Hippocampal formation (tissue), 2 donors: ENCODE results near the gene DOK6.

Source experiments
- DNase-seq, 2 donors: peaks; one replicate each; lab custom pipeline; 2025; lab: John Stamatoyannopoulos, UW

Gene DOK6

GRCh38 chr18:69754108-69754507, 353.4 kb downstream of the DOK6 start:
- DNase-seq = no peak

- no peak for DNase-seq
Measured at GRCh38 chr18:69755041-69755440, 354.4 kb downstream of the DOK6 start.

- no peak for DNase-seq
Measured at GRCh38 chr18:69755856-69756496, 355.3 kb downstream of the DOK6 start.

DNA sequence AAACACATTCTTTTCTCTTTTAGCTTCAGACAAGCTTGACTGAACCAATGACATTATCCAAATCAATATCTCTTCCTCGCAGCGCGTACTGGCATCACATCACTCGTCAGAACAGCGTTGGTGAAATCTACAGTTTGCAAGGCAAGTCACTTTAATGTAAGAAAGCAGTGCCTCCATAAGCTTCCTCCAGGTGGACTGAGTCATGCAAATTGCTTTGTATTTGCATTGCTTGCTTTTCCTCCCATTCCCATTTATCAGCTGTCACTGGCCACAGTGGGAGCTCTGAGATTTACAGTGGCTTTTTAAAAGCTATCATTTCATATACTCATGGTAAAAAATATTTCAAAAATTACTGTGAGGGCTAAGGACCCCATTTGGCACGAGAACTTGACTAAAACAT, 357.0 kb downstream of the DOK6 start:
- no peak for DNase-seq

GRCh38 chr18:69758458-69758857, 357.8 kb downstream of the DOK6 start:
- no peak for DNase-seq

DNA sequence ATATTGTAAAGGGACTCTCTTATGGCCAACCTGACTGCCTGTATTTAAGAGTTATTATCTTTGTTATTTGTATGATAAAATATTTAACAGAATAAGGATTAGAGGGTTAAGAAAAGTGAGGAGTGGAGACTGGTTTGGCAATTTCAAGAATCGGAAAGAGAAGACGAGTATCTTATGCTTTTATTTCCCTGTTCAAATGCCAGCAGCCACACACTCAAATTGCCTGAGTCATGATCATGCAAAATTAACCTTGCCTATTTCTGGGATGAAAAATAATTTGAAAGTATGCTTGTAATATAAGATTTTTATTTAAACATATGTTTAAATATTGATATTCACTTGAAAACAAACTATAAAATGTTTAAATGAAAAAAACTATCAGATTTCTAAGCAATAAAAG, 358.4 kb downstream of the DOK6 start:
- no peak for DNase-seq

- DNase-seq = no peak
Measured at GRCh38 chr18:69763002-69763401, 362.3 kb downstream of the DOK6 start.

- DNase-seq = no peak
Measured at GRCh38 chr18:69763821-69764220, 363.1 kb downstream of the DOK6 start.

GRCh38 chr18:69770238-69770637, 369.6 kb downstream of the DOK6 start:
- no peak for DNase-seq

GRCh38 chr18:69774831-69775230, 374.1 kb downstream of the DOK6 start:
- no peak for DNase-seq

DNA sequence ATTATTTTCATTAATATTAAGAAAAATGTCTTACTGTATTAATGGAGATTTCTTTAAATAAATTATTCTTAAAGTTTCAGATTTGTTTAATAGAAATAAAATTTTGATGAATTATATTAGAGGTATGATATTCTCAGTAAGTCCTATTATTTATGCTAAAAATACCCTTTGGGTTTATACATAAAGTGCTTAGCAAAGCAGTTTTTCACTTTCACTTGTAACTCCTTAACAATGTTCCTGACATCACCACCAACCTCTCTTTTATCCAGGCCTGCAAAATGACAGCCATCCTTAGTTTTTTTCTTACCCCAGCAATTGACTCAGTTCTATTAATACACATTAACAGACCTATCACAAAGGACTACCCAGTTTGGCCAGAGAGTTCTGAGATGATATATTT, 376.6 kb downstream of the DOK6 start:
- DNase-seq = no peak

DNA sequence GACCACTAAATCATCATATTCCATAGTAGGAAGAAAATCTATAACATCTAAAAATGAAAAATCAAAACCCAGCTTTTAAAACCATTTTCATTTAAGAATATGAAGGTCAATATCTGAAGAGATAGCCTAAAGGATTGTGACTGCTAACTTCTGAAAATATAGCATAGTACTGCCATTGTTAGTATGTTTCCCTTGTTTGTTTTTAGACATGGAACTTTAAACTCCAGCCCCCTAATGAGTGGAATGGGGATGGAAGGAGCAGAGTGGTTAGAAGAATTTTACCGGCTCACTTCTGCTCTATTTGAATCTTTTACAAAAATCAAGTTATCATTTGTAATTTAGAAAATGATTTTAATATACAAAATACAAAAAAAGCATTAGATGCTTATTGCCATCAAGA, 378.0 kb downstream of the DOK6 start:
- no peak for DNase-seq

GRCh38 chr18:69780851-69781250, 380.2 kb downstream of the DOK6 start:
- DNase-seq = no peak

DNA sequence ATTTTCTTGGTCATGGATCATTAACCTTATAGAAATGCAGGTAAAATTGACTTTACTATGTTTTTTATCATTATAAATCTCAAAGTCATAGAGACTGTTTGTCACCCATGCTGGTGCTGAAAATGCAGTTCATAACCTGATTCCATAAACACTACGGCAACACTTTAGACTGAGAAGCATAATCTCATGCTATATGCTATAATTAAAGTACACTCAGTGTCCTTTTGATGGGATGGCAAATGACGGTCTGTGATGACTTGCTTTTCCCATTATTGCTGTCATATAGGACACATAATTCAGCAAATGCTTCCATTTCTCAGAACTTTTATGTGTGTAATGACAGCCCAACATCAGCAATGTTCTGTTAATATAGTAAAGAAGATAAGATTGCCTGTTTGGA, 384.1 kb downstream of the DOK6 start:
- DNase-seq = no peak

- no peak for DNase-seq
Measured at GRCh38 chr18:69785466-69785865, 384.8 kb downstream of the DOK6 start.

GRCh38 chr18:69786427-69786826, 385.7 kb downstream of the DOK6 start:
- DNase-seq = no peak

DNA sequence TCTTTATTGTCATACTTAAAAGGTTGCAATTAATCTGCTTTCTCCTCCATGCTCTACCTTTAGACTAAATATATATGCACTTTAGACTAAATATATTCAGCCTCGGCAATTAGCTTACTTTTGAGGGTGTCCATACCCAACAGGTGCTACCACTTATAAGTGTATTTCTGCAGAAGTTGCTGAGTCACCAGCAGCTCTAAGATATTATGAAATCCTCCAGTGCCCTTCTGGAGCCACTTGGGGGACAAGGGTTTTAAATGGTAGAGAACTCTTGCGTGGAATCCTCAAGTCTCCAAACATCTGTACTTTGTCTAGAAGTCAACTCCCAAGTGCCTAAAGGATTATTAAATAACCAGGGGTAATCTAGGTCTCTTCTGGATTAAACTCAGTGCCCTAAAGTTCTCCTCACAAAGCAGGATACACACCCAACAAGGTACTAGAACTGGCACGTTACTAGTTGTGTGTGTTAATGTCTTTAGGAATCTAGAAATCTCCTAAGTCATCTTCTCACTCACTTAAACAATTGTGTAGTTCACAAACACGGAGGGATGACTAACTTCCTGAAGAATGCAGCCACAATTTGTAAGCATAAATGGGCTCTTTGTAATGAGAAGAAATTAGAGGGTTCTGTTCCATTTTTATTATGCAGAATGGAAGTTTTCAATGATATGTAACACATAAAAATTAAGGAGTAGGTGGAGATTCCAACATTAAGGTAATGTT, 387.3 kb downstream of the DOK6 start:
- no peak for DNase-seq

- DNase-seq = no peak
Measured at GRCh38 chr18:69789794-69790193, 389.1 kb downstream of the DOK6 start.

GRCh38 chr18:69790649-69791048, 390.0 kb downstream of the DOK6 start:
- no peak for DNase-seq

- no peak for DNase-seq
Measured at GRCh38 chr18:69795791-69796190, 395.1 kb downstream of the DOK6 start.

DNA sequence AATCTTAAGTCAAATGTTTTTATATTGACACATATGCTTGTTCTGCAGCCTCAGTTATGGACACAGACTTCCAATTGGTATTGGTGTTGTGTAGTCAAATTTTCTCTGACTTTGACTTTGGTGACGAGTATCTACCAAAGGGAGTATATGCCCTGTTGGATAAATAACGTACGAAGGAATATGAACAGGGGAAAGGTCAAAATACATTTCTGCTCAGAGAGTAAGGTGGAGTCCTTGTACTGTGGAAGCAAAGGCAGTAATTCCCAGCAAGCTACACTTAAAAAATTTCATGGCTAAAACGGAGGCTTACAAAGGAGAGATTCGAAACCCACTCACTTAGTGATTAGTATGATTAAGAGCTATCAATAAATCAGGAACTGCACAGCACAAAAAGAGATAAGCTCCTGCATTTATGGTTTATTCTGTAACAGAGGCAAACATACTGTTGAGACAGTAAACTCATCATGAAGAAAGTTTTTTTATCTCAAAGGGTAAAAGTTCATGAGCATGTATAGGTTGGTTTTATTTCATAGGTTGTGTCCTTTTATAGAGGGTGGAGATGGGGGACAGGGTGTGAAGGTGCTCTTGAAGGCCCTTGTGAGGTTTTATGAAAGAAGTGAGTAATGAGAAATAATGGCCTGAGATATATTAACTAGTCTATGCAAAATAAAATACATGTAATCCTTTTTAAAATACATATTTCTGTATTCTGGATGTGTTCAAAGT, 404.3 kb downstream of the DOK6 start:
- DNase-seq = no peak

DNA sequence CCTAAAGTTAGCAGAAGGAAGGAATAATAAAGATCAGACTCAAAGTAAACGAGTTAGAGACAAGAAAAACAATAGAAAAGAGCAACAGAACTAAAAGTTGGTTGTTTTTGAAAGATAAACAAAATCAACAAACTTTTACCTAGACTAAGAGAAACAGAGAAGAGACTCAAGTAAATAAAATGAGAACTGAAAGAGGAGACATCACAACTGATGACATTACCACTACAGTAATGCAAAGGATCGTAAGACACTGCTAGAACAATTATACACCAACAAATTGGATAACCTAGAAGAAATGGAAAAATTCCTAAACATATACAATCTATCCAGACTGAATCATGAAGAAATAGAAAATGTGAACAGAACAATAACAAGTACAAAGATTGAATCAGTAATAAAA, 407.7 kb downstream of the DOK6 start:
- DNase-seq = no peak

- DNase-seq = no peak
Measured at GRCh38 chr18:69813559-69813958, 412.9 kb downstream of the DOK6 start.
